ENCODE results near the gene FEN1.

The FEN1 gene

DNA sequence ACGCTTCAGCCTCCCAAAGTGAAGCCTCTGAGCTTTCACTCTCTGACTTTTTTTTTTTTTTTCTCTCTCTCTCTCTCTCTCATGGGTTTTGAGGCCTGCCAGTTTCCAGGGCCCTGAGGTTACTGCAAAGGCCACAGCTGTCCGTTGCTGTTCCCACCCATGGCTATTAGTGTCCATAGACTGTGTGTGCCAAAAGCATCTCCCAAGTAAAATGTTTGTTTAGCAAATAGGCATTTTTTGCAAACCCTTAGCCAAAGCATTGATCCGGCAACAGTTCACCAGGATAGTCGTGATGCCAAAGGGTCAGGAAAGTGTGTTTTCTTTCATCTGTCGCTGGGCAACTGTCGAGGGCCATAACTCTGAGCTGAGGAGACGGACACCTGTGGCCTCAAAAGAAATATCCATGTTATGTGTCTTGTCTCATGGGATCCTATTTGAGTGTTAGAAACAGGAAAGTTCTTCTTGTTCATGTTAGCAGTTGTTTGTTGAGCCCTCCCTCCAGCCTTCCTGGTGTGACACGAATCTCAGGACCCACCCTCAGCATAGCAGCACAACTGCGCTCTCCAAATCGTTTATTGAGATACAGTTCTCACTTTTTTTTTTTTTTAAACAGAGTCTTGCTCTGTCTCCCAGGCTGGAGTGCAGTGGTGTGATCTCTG lies 53.8 kb downstream of the FEN1 start:
- H3K4me3 ChIP-seq (ENCODE audit: low read depth, low read length), result no peak overlapping the region
- TF ChIP-seq, protein P1, sequence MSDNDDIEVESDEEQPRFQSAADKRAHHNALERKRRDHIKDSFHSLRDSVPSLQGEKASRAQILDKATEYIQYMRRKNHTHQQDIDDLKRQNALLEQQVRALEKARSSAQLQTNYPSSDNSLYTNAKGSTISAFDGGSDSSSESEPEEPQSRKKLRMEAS (IDR thresholded peaks at IDR 0.05; ENCODE audit: low read depth, low read length), result no peak
- no peak for TF ChIP-seq MYC (IDR thresholded peaks at IDR 0.05; ENCODE audit: low read depth, low read length)
- no peak for TF ChIP-seq POLR2A (IDR thresholded peaks at IDR 0.05; ENCODE audit: extremely low read depth, insufficient read length)
- no peak for DNase-seq (ENCODE audit: low read depth)

Measured in NB4 (cell line).